ENCODE data around the gene EXT2. TPM values are rescaled to one million over a fixed set of nuclear protein-coding genes. Genes with fewer than 3 reads are reported as not detected.

Gene EXT2
- total RNA-seq, 3 donors from 2014 or later = 30.4 to 37.8 (median 35.3) TPM

- Mint-ChIP-seq H3K4me1 (ENCODE audit: low read depth) (no peaks in the 10 kb centered on the region), H3K27me3 (ENCODE audit: low read depth) (peaks cover 9% of the 10 kb centered on the region), H3K36me3 (ENCODE audit: insufficient read depth) (no peaks in the 10 kb centered on the region), H3K4me3 (no peak overlapping the region), H3K9me3 (no peaks in the 10 kb centered on the region)
- DNase-seq (no peak), ATAC-seq (no peak)
Measured at GRCh38 chr11:44267006-44267749, 171.7 kb downstream of the EXT2 start.

GRCh38 chr11:44267750-44268613 is 172.5 kb downstream of the EXT2 start:
- peaks cover 5% of the 10 kb centered on the region for H3K27me3 Mint-ChIP-seq (ENCODE audit: low read depth)
- no peaks in the 10 kb centered on the region for H3K36me3 Mint-ChIP-seq (ENCODE audit: insufficient read depth)
- H3K9me3 Mint-ChIP-seq = no peaks in the 10 kb centered on the region
- H3K4me3 Mint-ChIP-seq = no peak overlapping the region
- no peak for ATAC-seq
- H3K4me1 Mint-ChIP-seq (ENCODE audit: low read depth) = no peaks in the 10 kb centered on the region
- DNase-seq = no peak

- no peak for DNase-seq
- H3K4me1 Mint-ChIP-seq (ENCODE audit: low read depth) = no peaks in the 10 kb centered on the region
Measured at GRCh38 chr11:44268614-44269080, 173.2 kb downstream of the EXT2 start.

DNA sequence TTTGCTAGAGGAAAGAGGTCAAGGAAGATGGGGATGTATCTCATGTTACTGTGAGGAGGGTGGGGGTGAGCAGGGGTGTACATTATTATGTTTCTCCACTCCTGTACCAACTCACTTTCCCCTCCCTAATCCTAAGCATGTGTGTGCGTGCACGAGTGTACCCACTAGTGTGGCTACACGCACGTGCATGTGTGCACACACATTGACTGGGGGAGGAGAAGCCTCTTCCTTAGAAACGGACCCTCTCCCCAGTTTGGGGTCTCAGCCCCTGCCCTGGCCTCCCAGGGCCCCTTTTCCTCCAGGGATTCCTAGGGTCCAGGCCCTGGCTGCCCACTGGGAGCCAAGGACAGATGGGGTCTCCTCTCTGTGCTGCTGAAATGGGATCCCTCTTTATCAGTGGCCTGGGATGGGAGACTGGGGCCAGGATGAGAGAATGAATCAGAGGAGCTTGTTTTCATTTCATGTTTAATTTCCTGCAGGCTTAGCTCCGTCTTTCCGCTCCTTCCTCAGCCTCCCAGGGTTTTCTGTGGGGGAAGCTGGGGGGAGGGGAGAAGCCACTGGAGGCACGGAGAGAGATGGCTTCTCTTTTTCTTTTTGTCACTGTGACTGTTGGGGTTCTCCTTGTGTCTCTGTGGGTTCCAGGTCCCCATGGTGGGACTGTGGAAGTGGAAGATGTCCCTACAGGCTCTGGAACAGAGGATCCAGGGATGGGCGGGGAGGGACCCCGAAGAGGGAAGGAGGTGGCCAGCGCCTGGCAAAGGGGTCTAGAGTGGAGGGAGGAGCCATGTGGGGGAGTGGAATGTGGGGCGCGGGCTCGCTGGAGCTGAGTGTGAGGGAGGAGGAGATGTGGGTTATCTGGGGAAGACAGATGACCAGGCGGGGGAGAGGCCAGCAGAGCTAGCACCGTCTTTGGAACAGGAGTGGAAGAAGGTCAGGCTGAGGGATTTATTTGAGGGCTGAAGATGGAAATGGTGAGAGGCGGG is 174.2 kb downstream of the EXT2 start:
- Mint-ChIP-seq H3K9me3 (no peaks in the 10 kb centered on the region), H3K4me1 (ENCODE audit: low read depth) (no peaks in the 10 kb centered on the region)

More at GRCh38 chr11:44268614-44269080, 173.2 kb downstream of the EXT2 start:
- H3K27me3 Mint-ChIP-seq (ENCODE audit: low read depth) = peaks cover 5% of the 10 kb centered on the region
- no peak overlapping the region for H3K4me3 Mint-ChIP-seq
- no peaks in the 10 kb centered on the region for H3K36me3 Mint-ChIP-seq (ENCODE audit: insufficient read depth)
- no peak for ATAC-seq
- no peaks in the 10 kb centered on the region for H3K9me3 Mint-ChIP-seq

DNA sequence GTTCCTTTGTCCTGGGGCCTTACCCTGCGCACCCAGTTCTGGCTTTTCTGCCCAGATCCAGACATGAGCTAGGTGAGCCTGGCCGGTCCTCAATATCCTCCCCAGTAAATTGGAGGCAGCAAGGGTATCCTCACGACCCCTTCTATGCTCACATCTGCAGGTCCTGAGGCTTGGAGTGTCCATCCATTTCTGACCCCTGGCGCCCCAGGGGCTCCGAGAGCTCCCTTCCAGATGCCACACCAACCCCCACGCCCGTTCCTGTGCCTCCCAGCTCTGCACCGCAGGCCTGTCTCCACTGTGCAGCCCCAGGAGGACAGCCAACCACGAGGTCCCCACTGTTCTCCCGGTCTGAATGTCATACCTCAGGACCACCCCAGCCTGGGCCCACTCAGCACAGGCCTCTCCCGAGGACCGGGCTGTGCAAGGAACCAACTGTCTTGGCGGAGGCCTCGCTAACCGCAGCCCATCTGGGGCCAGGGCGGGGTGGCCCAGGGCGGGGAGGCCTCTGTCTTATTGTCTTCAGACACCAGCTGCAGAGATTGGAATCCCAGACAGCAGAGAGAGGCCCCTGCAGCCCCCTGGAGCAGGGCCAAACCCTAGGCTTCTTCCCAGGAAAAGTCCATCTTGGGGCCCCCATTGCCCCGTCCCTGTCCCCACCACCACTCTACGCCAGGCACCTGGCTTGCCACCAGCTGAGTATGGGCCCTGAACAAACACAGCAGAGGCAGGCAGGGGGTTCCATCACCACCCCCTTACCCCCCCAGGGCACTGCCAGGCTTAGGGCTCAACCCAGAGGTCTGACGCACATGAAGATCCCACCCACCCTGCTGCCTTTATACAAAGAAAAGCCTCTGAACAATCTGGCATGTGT is 175.2 kb downstream of the EXT2 start:
- no peak for DNase-seq
- Mint-ChIP-seq H3K9me3 (no peaks in the 10 kb centered on the region), H3K4me1 (ENCODE audit: low read depth) (no peaks in the 10 kb centered on the region), H3K36me3 (ENCODE audit: insufficient read depth) (no peaks in the 10 kb centered on the region), H3K4me3 (no peak overlapping the region), H3K27me3 (ENCODE audit: low read depth) (peaks cover 5% of the 10 kb centered on the region)
- no peak for ATAC-seq

More for the DNA sequence above, 174.2 kb downstream of the EXT2 start:
- no peak for DNase-seq
- Mint-ChIP-seq H3K36me3 (ENCODE audit: insufficient read depth) (no peaks in the 10 kb centered on the region), H3K4me3 (no peak overlapping the region), H3K27me3 (ENCODE audit: low read depth) (peaks cover 5% of the 10 kb centered on the region)
- no peak for ATAC-seq

- peaks cover 5% of the 10 kb centered on the region for H3K27me3 Mint-ChIP-seq (ENCODE audit: low read depth)
- no peaks in the 10 kb centered on the region for H3K36me3 Mint-ChIP-seq (ENCODE audit: insufficient read depth)
- H3K4me3 Mint-ChIP-seq = no peak overlapping the region
- ATAC-seq = no peak
- H3K4me1 Mint-ChIP-seq (ENCODE audit: low read depth) = no peaks in the 10 kb centered on the region
- no peaks in the 10 kb centered on the region for H3K9me3 Mint-ChIP-seq
- no peak for DNase-seq
Measured at GRCh38 chr11:44271286-44271685, 175.8 kb downstream of the EXT2 start.

- no peaks in the 10 kb centered on the region for H3K4me1 Mint-ChIP-seq (ENCODE audit: low read depth)
- DNase-seq = no peak
- peaks cover 5% of the 10 kb centered on the region for H3K27me3 Mint-ChIP-seq (ENCODE audit: low read depth)
- H3K9me3 Mint-ChIP-seq = no peaks in the 10 kb centered on the region
- no peak overlapping the region for H3K4me3 Mint-ChIP-seq
- ATAC-seq = no peak
- H3K36me3 Mint-ChIP-seq (ENCODE audit: insufficient read depth) = no peaks in the 10 kb centered on the region
Measured at GRCh38 chr11:44274404-44274803, 178.9 kb downstream of the EXT2 start.

DNA sequence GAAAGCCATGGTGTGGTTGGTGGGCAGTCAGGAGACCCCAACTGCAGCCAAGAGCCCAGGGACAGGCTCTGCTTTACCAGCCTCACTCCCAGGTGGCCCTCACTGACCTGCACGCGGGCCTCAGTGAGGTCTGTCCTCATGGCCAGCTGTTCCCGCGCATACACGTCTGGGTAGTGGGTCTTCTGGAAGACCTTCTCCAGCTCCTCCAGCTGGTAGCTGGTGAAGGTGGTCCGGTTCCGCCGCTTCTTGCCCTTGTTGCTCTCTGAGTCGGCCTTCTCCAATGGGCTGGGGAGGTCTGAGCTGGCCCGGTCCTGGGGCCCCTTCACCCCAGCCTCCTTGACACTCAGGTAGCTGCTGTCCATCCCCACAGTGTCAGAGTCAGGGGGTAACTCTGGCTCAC is 179.8 kb downstream of the EXT2 start:
- DNase-seq (no peak), ATAC-seq (no peak)
- Mint-ChIP-seq H3K27me3 (ENCODE audit: low read depth) (peaks cover 4% of the 10 kb centered on the region), H3K4me1 (ENCODE audit: low read depth) (no peaks in the 10 kb centered on the region), H3K4me3 (no peak overlapping the region), H3K36me3 (ENCODE audit: insufficient read depth) (no peaks in the 10 kb centered on the region), H3K9me3 (no peaks in the 10 kb centered on the region)

DNA sequence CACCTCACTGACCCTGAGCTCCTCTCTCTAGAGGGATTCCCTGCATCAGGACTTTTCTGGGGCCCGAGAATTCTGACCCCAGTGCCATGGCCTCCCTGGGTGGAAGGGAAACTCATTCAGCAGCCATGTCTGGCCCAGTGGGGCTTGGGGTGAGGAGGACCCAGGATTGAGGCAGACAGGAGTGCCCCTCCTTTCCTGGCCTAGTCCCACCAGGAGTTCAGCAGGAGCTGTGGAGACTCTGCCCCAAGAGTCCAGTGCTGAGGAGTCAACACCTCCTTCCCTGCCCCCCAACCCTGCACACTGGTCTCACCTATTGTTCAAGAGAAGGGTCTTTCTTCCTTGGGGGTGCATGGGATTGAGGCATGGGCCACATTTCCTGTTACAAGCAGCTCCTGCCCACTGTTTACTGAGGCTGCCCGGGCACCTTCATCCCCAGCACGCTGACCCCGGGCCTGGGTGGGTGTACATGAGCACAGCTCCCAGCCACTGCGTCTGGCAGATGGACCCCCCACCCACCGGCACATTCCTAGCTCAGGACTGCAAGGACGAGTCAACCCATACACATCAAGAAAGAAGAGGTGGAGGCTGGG is 180.6 kb downstream of the EXT2 start:
- DNase-seq = no peak
- H3K27me3 Mint-ChIP-seq (ENCODE audit: low read depth) = peaks cover 4% of the 10 kb centered on the region
- no peaks in the 10 kb centered on the region for H3K4me1 Mint-ChIP-seq (ENCODE audit: low read depth)
- no peaks in the 10 kb centered on the region for H3K36me3 Mint-ChIP-seq (ENCODE audit: insufficient read depth)
- no peaks in the 10 kb centered on the region for H3K9me3 Mint-ChIP-seq
- H3K4me3 Mint-ChIP-seq = no peak overlapping the region
- ATAC-seq = no peak

- no peak for DNase-seq
- H3K4me1 Mint-ChIP-seq (ENCODE audit: low read depth) = no peaks in the 10 kb centered on the region
- no peaks in the 10 kb centered on the region for H3K36me3 Mint-ChIP-seq (ENCODE audit: insufficient read depth)
- no peaks in the 10 kb centered on the region for H3K9me3 Mint-ChIP-seq
- peaks cover 2% of the 10 kb centered on the region for H3K27me3 Mint-ChIP-seq (ENCODE audit: low read depth)
- H3K4me3 Mint-ChIP-seq = no peak overlapping the region
- no peak for ATAC-seq
Measured at GRCh38 chr11:44277196-44278090, 182.0 kb downstream of the EXT2 start.

DNA sequence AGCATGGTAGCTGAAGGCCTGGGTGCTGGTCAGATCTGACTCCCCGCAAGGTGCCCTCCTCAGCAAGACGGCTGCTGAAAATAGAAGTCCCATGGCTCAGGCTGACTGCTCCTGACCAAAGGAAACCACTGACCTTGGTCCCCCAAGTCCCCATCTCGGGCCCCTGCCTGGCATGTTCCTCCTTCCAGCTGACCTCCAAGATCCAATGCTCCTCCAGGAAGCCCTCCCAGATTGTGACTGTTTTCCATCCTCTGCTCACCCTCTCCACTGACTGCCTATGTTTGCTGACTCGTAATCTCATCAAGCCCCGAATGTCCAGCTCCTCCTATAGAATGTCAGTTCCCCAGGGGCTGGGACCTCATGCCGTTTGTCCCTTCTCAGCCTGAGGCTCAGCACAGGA is 184.0 kb downstream of the EXT2 start:
- DNase-seq (no peak), ATAC-seq (no peak)
- Mint-ChIP-seq H3K27me3 (ENCODE audit: low read depth) (peaks cover 2% of the 10 kb centered on the region), H3K4me3 (no peak overlapping the region), H3K4me1 (ENCODE audit: low read depth) (no peaks in the 10 kb centered on the region), H3K9me3 (no peaks in the 10 kb centered on the region), H3K36me3 (ENCODE audit: insufficient read depth) (no peaks in the 10 kb centered on the region)

GRCh38 chr11:44280257-44280656 is 184.8 kb downstream of the EXT2 start:
- Mint-ChIP-seq H3K4me3 (no peak overlapping the region), H3K4me1 (ENCODE audit: low read depth) (no peaks in the 10 kb centered on the region), H3K36me3 (ENCODE audit: insufficient read depth) (no peaks in the 10 kb centered on the region), H3K9me3 (no peaks in the 10 kb centered on the region), H3K27me3 (ENCODE audit: low read depth) (peaks cover 2% of the 10 kb centered on the region)
- DNase-seq = no peak
- ATAC-seq = no peak
